ENCODE data around the gene TENT4B.

GRCh38 chr16:50244140-50244503 is 91.0 kb downstream of the TENT4B start:
- TF ChIP-seq CTCF (conservative IDR thresholded peaks at IDR 0.05) (no peak), ZFX (IDR thresholded peaks at IDR 0.05) (no peak)

All from C4-2B (cell line).